ENCODE results near the gene MAP2. TPM values are rescaled to one million over a fixed set of nuclear protein-coding genes. Genes with fewer than 3 reads are reported as not detected.
A peak's percentile ranks its signal among the peaks of the same experiment; 100 is the strongest.

Gene MAP2, protein sequence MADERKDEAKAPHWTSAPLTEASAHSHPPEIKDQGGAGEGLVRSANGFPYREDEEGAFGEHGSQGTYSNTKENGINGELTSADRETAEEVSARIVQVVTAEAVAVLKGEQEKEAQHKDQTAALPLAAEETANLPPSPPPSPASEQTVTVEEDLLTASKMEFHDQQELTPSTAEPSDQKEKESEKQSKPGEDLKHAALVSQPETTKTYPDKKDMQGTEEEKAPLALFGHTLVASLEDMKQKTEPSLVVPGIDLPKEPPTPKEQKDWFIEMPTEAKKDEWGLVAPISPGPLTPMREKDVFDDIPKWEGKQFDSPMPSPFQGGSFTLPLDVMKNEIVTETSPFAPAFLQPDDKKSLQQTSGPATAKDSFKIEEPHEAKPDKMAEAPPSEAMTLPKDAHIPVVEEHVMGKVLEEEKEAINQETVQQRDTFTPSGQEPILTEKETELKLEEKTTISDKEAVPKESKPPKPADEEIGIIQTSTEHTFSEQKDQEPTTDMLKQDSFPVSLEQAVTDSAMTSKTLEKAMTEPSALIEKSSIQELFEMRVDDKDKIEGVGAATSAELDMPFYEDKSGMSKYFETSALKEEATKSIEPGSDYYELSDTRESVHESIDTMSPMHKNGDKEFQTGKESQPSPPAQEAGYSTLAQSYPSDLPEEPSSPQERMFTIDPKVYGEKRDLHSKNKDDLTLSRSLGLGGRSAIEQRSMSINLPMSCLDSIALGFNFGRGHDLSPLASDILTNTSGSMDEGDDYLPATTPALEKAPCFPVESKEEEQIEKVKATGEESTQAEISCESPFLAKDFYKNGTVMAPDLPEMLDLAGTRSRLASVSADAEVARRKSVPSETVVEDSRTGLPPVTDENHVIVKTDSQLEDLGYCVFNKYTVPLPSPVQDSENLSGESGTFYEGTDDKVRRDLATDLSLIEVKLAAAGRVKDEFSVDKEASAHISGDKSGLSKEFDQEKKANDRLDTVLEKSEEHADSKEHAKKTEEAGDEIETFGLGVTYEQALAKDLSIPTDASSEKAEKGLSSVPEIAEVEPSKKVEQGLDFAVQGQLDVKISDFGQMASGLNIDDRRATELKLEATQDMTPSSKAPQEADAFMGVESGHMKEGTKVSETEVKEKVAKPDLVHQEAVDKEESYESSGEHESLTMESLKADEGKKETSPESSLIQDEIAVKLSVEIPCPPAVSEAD (N-terminal part only)
- total RNA-seq (2014; rRNA removed; shearing (Covaris generic)) = 2.1 and 4.3 TPM in 2 replicates

- DNase-seq (ENCODE audit: low spot score) = peak; percentile 65
Measured at GRCh38 chr2:209423562-209424198, at the start of gene MAP2. MAP2 (plus strand) TSS chr2:209424047; CDS start chr2:209653171, 229,124 bp downstream.

DNA sequence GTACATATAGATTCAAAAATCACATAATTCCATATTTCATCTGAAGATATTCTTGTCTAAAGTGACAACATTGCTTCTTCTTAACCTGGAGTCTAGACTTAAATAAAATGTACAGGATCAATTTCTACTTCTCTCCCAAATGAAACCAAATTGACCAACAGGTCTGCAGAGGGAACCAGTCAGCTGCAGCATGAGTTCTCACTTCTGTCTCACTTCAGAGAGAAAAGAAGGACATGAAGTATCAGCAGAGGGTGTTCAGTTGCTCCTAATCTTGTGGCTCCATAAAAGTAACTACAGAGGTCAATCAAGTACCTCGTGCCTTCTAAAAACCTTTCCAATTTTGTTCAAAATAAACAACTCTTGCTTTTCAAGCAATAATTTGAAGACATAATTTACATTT is 47.2 kb upstream of the MAP2 start:
- DNase-seq (ENCODE audit: low spot score) = no peak

DNA sequence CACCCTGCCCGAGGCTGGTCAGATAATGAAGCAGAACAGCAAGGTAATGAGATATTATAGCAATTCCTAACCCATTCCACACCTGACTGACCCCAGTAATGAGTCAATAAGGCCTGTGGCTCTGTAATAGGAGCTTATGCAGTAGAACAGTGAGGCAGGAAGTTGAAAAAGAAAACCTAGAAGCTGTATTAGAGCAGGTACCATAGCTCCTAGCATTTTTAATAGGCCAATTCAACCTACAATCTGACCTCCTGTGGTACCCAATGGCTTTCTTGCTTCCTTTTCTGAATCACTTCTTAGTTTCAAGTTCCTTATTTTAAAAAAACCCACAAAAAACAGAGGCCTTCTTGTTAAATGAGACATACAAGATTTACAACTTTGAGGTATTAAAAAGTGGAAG is 43.6 kb upstream of the MAP2 start:
- no peak for DNase-seq (ENCODE audit: low spot score)

- no peak for DNase-seq (ENCODE audit: low spot score)
Measured at GRCh38 chr2:209381091-209381490, 42.8 kb upstream of the MAP2 start.

DNA sequence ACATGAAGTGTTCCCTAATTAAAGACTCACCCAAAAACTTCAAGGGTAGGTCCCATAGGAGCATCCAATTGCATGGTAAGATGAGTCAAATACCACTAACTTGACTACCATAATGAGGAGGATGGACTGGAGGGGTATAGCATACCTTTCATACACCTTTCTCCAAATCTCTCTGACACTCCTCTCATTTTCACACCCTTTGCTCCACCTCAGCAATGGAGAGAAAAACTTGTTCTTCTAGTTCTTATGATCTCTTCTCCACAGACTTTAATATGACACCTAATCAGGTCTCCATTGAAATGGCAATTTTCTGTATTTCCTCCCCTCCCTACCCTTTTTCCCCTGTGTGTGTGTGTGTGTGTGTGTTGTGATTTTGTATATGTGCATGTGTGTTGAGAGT is 41.1 kb upstream of the MAP2 start:
- DNase-seq (ENCODE audit: low spot score) = no peak

DNA sequence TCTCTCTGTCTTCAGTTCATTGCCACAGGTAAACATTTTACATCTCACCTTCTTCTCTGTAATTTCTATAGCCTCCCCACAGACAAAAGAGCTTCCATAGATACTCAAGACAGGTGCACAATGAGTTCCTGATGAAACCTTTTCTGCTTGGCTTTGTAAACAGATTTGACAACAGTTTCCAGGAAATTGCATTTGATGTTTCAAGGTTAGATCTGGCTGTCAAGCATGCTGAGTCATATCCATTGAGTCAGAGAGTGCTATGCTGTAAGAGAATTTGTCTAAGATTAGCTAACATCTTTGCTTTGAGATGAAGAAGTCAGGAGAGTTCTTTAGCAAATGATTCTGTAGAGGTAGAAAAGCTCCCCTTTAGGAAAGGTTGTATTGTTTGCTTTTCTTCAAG is 40.6 kb upstream of the MAP2 start:
- DNase-seq (ENCODE audit: low spot score) = peak; percentile 83

GRCh38 chr2:209387389-209387788 is 36.5 kb upstream of the MAP2 start:
- no peak for DNase-seq (ENCODE audit: low spot score)

DNA sequence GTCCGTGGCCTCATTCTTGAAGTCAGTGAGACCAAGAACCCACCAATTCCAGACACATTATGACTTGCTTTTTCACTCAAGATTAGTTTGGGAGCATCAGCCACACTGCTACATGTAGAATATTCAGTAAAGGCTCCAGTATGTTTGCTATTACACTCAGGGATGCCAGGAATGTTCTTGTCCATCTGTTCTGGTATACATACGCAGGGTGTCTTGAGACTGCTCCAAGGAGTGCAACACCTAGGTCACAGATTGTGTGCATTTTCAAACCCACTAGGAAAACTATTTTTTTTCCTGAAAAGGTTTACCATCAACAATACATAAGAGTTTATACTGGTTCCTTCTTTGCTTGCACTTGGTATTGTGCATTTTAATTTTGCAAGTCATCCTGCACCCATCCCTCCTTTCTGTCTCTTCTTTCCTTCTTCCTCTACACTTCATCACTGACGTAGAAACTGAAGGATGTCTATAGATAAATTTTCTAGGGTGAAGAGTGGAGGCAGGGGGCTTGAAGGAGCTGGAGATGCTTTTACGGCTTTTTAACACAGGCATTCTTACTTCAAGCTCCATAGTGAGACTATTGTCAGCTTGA is 35.3 kb upstream of the MAP2 start:
- DNase-seq (ENCODE audit: low spot score) = no peak

DNA sequence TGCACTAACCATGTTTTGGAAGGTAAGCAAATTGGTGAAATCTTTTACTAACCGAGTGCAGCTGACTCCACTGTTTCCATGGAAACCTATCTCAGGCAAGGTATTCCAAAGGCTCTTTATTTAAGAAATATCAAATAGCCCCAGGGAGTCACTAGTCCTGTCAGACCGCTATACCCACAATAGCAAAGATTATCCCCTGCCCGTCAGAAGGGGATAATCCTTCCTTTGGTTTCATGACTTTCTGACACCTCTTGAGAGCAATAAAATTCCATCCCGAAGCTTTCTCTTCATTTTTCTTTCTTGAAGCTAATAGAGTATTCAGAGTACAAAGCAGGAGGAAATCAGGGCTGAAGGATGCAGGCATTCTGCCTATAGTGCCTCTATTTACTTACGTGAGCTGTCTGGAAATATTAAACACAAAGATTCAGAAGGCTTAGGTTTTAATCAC is 34.7 kb upstream of the MAP2 start:
- no peak for DNase-seq (ENCODE audit: low spot score)

DNA sequence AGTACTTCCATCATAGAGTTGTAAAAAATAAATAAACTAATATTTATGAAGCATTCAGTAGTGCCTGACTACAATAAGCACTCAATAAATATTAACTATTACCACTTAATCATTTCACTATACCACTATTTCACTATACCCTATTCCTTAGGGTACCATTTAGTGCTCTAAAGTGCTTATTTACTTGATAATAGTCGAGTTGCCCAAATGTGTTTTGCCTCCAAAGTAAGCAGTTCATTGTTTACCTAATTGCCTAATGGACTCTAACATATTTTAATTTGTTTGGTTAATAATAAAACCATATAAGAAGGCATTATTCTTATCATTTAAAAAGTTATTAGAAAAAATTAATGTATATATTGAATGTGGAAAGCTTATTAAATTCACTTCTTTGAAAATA is 33.0 kb upstream of the MAP2 start:
- DNase-seq (ENCODE audit: low spot score) = no peak

GRCh38 chr2:209391776-209392401 is 32.0 kb upstream of the MAP2 start:
- DNase-seq (ENCODE audit: low spot score) = peak; percentile 72

DNA sequence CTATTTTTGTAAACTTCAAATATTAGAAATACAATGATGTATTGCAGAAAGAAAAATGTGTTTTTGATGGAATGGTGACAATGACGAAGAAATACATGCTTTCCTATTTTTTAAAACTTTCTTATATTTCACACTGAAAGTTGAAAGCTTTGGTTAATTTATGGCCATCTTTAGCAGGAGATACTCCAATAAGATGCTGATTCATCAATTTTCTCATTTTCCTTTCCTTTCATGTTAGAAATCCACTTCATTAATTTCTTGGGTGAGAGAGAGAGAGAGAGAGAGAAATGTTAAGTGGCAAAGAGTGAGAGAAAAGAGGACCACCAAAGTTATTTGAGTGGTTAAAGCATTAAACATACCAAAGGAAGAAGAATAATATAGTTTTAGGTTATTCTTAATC is 28.6 kb upstream of the MAP2 start:
- DNase-seq (ENCODE audit: low spot score) = no peak

GRCh38 chr2:209395652-209396051 is 28.2 kb upstream of the MAP2 start:
- DNase-seq (ENCODE audit: low spot score) = no peak

DNA sequence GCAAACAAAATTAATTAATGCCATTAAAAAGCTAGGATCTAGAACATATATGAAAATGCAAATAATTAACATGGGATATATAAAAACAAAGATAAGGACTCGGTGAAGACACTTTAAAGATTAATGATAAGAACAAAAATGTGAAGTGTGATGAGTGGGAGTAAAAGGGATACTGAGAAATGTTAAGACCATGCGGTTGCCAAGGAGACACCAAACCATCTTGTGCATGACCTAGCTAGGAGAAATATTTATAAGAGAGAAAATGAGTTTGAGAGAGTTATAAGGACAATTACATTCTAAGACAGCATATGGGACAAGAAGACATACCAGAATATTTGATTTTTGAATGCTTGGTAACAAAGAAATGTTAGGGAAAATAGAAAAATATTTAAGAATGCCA is 25.4 kb upstream of the MAP2 start:
- DNase-seq (ENCODE audit: low spot score) = no peak

GRCh38 chr2:209401788-209402187 is 22.1 kb upstream of the MAP2 start:
- DNase-seq (ENCODE audit: low spot score) = no peak

DNA sequence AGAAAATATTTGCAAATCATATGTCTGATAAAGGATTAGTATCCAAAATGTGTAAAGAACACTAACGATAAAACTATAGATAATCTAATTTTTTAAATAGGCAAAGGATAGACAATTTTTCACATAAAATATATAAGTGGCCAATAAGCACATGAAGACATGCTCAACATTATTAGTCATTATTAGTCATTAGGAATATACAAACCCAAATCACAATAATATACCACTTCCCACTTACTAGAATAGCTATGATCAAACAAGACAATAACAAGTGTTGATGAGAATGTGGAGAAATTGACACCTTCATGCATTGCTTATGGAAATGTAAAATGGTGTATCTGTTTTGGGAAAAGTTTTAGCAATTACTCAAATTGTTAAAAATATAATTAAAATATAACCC is 12.6 kb upstream of the MAP2 start:
- DNase-seq (ENCODE audit: low spot score) = no peak

DNA sequence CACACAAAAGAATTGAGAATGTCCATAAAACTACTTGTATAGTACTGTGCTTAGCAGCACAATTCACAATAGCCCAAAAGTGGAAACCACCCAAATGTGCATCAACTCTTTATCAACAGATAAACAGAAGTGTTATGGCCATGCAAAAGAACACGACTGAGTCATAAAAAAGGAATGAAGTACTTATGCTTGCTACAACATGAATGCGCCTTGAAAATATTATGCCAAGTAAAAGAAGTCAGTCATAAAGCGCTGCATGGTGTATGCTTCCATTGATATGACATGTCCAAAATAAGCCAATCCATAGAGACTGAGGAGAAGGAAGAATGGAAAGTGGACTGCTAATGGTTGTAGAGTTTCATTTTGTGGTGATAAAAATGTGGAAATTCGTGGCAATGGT is 12.1 kb upstream of the MAP2 start:
- no peak for DNase-seq (ENCODE audit: low spot score)

GRCh38 chr2:209413311-209414014 is 10.4 kb upstream of the MAP2 start:
- DNase-seq (ENCODE audit: low spot score) = no peak

GRCh38 chr2:209416913-209417312 is 6.9 kb upstream of the MAP2 start:
- no peak for DNase-seq (ENCODE audit: low spot score)

GRCh38 chr2:209422191-209422754 is 1.6 kb upstream of the MAP2 start:
- DNase-seq (ENCODE audit: low spot score) = no peak
